VCaP (cell line): Measurements from ENCODE around the gene CYP1B1.

Source experiments
- H3K27ac ChIP-seq: fragments of 450-650 bp; 2 replicates; pipeline ENCODE4 v1.5.1; 2017
- TF ChIP-seq, protein P1 (sequence below): fragments of 450-650 bp; conservative IDR thresholded peaks from 2 replicates; pipeline ENCODE4 v1.5.1; 2017; ENCODE audit warnings: mild to moderate bottlenecking, moderate library complexity

Gene CYP1B1

DNA sequence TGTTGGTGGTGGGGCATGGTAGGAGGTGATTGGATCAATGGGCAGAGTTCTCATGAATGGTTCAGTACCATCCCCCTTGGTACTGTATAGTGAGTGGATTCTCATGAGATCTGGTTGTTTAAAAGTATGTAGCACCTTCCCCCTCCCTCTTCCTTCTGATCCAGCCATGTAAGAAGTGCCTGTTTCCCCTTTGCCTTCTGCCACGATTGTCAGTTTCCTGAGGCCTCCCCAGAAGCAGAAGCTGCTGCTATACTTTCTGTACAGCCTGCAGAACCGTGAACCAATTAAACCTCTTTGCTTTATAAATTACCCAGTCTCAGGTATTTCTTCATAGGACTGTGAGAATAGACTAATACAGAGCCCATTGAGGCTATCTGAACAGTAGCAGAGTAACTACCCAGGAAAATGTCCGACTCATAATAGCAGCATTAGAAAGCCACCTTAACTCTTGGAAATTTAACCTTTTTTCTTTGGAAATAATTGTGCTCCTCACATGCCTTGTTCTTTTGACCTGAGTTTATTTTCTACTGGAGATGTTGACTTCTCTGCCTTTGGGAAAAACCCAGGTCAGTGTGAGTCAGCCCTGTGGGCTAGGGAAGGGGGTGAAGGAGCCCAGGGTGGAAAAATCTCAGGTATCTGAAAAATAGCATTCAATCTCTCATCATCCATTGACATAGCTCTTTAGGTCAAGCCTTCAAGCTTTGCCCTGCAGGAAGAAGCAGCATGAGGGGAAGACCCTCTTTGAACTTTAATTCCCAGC is 18.1 kb downstream of the CYP1B1 start:
- H3K27ac ChIP-seq = no peak overlapping the region
- TF ChIP-seq, protein P1, sequence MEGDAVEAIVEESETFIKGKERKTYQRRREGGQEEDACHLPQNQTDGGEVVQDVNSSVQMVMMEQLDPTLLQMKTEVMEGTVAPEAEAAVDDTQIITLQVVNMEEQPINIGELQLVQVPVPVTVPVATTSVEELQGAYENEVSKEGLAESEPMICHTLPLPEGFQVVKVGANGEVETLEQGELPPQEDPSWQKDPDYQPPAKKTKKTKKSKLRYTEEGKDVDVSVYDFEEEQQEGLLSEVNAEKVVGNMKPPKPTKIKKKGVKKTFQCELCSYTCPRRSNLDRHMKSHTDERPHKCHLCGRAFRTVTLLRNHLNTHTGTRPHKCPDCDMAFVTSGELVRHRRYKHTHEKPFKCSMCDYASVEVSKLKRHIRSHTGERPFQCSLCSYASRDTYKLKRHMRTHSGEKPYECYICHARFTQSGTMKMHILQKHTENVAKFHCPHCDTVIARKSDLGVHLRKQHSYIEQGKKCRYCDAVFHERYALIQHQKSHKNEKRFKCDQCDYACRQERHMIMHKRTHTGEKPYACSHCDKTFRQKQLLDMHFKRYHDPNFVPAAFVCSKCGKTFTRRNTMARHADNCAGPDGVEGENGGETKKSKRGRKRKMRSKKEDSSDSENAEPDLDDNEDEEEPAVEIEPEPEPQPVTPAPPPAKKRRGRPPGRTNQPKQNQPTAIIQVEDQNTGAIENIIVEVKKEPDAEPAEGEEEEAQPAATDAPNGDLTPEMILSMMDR = no peak

DNA sequence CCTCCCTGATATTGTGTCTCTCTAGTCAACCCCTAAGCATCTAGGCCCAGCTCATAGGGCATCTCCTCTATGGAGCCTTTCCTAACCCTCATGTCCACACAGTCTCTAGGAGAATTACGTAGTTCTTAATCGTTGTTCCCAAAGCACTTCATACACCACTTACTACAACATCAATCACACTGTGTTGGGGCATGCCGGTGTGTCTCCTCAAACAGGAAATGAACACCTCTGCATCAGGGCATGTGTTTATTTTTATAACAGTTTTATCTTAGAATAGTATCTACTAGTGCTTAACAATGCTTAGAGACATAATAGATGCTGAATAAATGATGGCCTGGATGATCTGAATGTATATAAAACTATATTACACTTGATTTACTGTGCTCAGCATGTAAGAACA is 19.7 kb downstream of the CYP1B1 start:
- TF ChIP-seq, protein P1 = no peak
- no peak overlapping the region for H3K27ac ChIP-seq

GRCh38 chr2:38045811-38046210 is 30.1 kb downstream of the CYP1B1 start:
- TF ChIP-seq, protein P1 = no peak

DNA sequence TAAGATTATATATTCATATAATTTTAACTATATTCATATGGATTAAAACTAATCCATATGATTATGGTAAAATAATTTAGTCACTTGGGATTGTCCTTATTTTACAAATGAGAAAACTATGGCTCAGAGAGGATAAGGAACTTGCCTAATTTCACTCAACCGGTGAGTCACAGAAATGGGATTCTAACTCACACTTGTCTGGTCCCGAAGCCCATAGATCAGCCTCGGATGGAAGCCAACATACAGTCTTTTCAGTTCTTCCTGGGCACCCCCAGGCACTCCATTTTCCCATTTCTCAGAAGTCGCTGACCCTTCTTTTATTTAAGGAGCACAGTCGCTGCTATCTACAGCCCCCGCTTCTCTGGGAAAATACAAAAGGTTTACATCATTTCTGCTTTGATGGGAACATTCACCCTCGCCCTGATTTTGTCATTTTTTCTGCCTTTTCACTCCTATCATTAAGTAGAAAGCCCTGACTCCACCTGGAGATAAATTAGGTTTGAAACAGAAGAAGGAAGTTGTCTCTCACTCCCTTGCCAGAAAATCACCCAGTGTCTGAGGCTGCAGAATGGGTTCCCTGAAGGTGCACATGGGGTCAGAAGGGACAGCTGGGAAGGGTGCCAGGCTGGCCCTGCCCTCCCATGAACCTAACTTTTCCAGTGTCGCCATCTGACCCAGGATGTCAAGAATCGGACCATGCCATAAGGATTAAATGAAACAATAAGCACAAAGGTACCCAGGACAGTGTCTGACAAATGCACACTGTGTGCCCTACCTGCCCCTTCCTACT is 36.6 kb downstream of the CYP1B1 start:
- H3K27ac ChIP-seq = no peak overlapping the region
- TF ChIP-seq, protein P1 = no peak

More at GRCh38 chr2:38045811-38046210, 30.1 kb downstream of the CYP1B1 start:
- H3K27ac ChIP-seq = no peak overlapping the region

- TF ChIP-seq, protein P1 = no peak
- H3K27ac ChIP-seq = no peak overlapping the region
Measured at GRCh38 chr2:38038682-38039081, 37.3 kb downstream of the CYP1B1 start.

DNA sequence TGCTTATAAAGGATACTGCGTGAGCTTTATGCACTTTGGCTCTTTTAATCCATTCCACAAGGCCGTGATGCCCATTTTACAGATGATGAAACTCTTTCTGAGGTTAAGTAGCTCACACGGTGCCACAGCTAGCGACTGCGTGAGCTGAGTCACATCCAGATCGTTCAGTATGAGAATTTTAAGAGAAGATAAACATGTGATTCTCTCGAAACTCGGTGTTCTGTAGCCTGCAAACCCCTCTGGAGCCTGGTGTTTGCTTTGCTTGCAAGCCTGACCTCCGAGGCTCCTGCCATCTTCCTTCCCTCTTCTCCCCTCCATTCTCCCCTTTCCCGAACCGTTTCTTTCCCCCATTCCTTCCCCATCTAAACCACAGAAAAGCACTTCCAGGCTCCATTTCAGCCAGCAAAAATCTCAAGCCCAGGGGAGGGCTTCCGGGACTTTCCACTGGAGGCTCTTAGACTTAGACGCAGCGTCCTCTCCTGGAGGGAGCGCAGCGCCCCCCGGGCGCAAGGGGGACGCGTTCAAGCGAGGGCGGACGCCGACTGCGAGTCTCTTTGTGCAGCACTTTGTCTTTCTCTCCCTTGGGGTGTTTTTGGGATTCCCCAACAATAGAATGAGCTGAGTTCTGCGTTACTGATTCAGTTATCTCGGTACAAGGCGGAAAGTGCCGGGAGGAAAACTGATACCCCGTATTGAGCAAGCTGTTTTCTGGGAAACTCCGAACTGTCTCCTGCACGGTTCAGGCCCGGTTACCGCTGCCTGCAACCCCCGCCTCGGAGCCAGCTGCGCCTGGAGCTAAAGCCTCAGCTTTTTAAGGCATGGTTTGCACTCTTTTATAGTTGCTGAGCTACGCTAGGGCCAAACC is 38.0 kb downstream of the CYP1B1 start:
- TF ChIP-seq, protein P1 = no peak
- H3K27ac ChIP-seq = no peak overlapping the region

- H3K27ac ChIP-seq = no peak overlapping the region
- TF ChIP-seq, protein P1 = no peak
Measured at GRCh38 chr2:38037325-38037724, 38.6 kb downstream of the CYP1B1 start.
